Right ventricle myocardium inferior (tissue), 1 donor: ENCODE measurements around the gene GRID2IP. TPM values are rescaled to one million over a fixed set of nuclear protein-coding genes. Genes with fewer than 3 reads are reported as not detected.

ENCODE experiments used
- ATAC-seq: fragments of 200-7000 bp; cut with Tn5 transposase; one replicate; pipeline ENCODE4 v1.9.1; 2020; ENCODE audit warnings: mild to moderate bottlenecking, moderate library complexity
- DNase-seq: peaks from one replicate; pipeline ENCODE4 v3.0.0; 2021; ENCODE audit errors: missing footprints
- intact Hi-C: fragments of 100-400 bp; cut with DNase I; formaldehyde crosslinking; loops from one replicate; pipeline ENCODE4 v1.11.0; 2022
- total RNA-seq: library from RNA; stranded (reverse); fragmentation: NEBNext Ultra II Directional; extraction: Animal tissue kit (Norgen Biotek cat#: 25700); gene quantifications from one replicate; pipeline ENCODE4 v1.2.1, GENCODE V29; 2021
- donor health status: DM: no; HTN: yes; CAD: no; lungs with severe emphysema.

GRID2IP gene
- total RNA-seq, 1 donor from 2014 or later = not detected

GRCh38 chr7:6567886-6568285 is 16.6 kb upstream of the GRID2IP start:
- DNase-seq (peak; percentile 23), ATAC-seq (no peak)
- intact Hi-C loops = no loop called here

GRCh38 chr7:6565655-6566054 is 14.4 kb upstream of the GRID2IP start:
- intact Hi-C loops = no loop called here
- DNase-seq = no peak

GRCh38 chr7:6563936-6564770 is 12.9 kb upstream of the GRID2IP start:
- intact Hi-C loops = no loop called here
- no peak for DNase-seq
- peak; percentile 46 for ATAC-seq

More at GRCh38 chr7:6565655-6566054, 14.4 kb upstream of the GRID2IP start:
- no peak for ATAC-seq

GRCh38 chr7:6562106-6562505 is 10.8 kb upstream of the GRID2IP start:
- intact Hi-C loops = no loop called here
- DNase-seq (no peak), ATAC-seq (no peak)

- intact Hi-C loops = no loop called here
- ATAC-seq (no peak), DNase-seq (no peak)
Measured at GRCh38 chr7:6559896-6560295, 8.6 kb upstream of the GRID2IP start.

- DNase-seq (peak; percentile 37), ATAC-seq (no peak)
- intact Hi-C loops = no loop called here
Measured at GRCh38 chr7:6558837-6559236, 7.6 kb upstream of the GRID2IP start.

GRCh38 chr7:6556196-6556595 is 4.9 kb upstream of the GRID2IP start:
- DNase-seq (no peak), ATAC-seq (no peak)
- intact Hi-C loops = no loop called here

GRCh38 chr7:6554848-6555247 is 3.6 kb upstream of the GRID2IP start:
- DNase-seq = no peak
- ATAC-seq = no peak

GRCh38 chr7:6553448-6554044 is 2.3 kb upstream of the GRID2IP start:
- intact Hi-C loops = no loop called here
- DNase-seq (no peak), ATAC-seq (no peak)

More at GRCh38 chr7:6554848-6555247, 3.6 kb upstream of the GRID2IP start:
- intact Hi-C loops = no loop called here

- intact Hi-C loops = no loop called here
- ATAC-seq = no peak
- DNase-seq = no peak
Measured at GRCh38 chr7:6547400-6547799, 3.9 kb downstream of the GRID2IP start.

GRCh38 chr7:6546498-6547251 is 4.6 kb downstream of the GRID2IP start:
- intact Hi-C loops = no loop called here
- no peak for ATAC-seq
- DNase-seq = no peak

GRCh38 chr7:6545398-6546126 is 5.7 kb downstream of the GRID2IP start:
- ATAC-seq (no peak), DNase-seq (peak; percentile 23)
- intact Hi-C loops = no loop called here

GRCh38 chr7:6542368-6542767 is 8.9 kb downstream of the GRID2IP start:
- DNase-seq (no peak), ATAC-seq (no peak)
- intact Hi-C loops = no loop called here

- ATAC-seq = no peak
- intact Hi-C loops = no loop called here
- DNase-seq = no peak
Measured at GRCh38 chr7:6536262-6537260, 14.7 kb downstream of the GRID2IP start.

GRCh38 chr7:6533893-6534495 is 17.3 kb downstream of the GRID2IP start:
- DNase-seq = no peak
- intact Hi-C loops = no loop called here
- ATAC-seq = no peak

GRCh38 chr7:6532516-6532915 is 18.7 kb downstream of the GRID2IP start:
- ATAC-seq (no peak), DNase-seq (no peak)
- intact Hi-C loops = no loop called here

- DNase-seq (no peak), ATAC-seq (no peak)
- intact Hi-C loops = no loop called here
Measured at GRCh38 chr7:6531492-6532279, 19.6 kb downstream of the GRID2IP start.
